Adipose tissue (tissue), 3 donors: ENCODE data around the gene TMC3. TPM values are rescaled to one million over a fixed set of nuclear protein-coding genes. Genes with fewer than 3 reads are reported as not detected.
"Not testable (repeated sequence)": the region's sequence is repeated elsewhere in the genome, so short reads cannot be mapped to it uniquely, and the experiment has no call there.

Experiments
- H3K27ac ChIP-seq: one replicate; pipeline ENCODE4 v1.5.1; 2013; ENCODE audit warnings: low read depth, low read length
- WGBS, 3 donors: extraction: QIAGEN DNeasy Blood & Tissue Kit; methylation state at CpG; one replicate each; pipeline ENCODE4 v1.1.7; 2013; 5-methylcytosine and 5-hydroxymethylcytosine counted together
- polyA plus RNA-seq, 3 donors: library from polyadenylated mRNA; stranded (reverse); fragments of 200-250 nt; gene quantifications; one replicate each; pipeline ENCODE4 v1.2.3, GENCODE V29; 2013
- donor health status: healthy with polysubstance abuse.
- donor health status: Bipolar disorder and iron deficiency.
- donor health status: healthy.

The TMC3 gene
- polyA plus RNA-seq, 3 donors = 0.01 TPM; not detected in 2

DNA sequence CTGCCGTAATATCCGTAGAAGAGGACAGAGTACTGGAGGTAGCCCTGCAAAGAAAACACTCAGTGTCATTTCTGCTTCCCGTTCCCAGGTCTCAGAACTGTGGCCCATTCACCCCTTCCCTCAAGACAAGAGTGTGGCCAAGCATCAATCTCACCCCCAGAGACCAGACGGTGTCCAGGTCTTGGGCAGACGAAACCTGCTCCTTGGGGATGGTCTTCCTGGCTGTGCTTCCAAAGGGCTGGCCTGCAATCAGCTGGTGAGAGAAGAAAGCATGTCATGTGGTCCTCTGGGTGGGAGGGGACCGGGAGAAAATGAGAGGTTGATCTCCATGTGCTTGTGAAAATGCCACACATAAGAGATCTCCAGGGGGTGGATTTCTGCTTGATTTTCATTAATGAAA is 15.8 kb downstream of the TMC3 start:
- WGBS, 3 donors = 91 to 94% (median 93%) methylated on average over 6 of the region's 6 CpGs
- no peak overlapping the region for H3K27ac ChIP-seq

DNA sequence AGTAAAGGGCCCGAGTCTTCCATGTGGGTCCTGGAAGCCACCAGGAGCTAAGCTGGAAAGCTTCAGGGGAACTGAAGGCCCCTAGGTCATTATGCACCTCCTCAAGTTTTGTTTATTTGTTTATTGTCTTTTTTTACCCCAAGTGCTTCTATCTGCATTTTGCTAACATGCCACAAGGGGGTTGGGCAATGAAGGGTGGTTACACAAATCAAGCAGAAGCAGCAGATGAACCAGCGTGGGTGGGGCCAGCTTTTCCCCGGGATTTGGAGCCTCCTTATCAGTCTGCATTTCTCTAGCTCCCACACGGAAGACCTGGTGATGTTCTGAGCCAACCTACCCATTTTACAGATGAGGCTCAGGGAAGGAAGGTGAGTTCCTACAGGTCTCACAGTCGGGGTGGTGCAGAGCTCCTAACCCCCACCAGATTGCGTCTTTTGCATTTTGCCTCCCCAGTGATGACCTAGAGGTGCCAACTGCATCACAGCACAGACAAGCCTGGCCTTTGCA is 16.8 kb downstream of the TMC3 start:
- 84 to 86% (median 85%) methylated on average over 6 of the region's 6 CpGs for WGBS, 3 donors
- no peak overlapping the region for H3K27ac ChIP-seq

DNA sequence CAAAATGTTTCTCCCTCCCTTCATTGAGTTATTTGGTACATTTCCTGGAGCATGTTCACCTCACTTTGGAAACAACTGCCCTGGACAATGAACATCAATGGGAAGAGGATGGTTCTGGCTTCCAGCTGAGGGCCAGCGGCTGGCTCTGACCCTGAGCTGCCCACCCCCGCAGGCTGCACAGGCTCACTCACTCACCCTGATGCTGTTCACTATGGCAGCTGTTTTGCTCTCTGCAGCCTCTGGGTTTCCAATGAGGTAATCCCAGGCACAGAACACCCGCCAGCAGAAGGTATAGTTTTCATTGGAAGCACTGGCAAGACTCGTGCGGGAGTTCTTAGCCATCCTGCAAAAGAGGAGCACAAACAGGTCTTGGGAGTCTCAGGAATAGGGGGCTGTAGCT is 17.8 kb downstream of the TMC3 start:
- WGBS, 3 donors = 81 to 89% (median 87%) methylated on average over 5 of the region's 5 CpGs

DNA sequence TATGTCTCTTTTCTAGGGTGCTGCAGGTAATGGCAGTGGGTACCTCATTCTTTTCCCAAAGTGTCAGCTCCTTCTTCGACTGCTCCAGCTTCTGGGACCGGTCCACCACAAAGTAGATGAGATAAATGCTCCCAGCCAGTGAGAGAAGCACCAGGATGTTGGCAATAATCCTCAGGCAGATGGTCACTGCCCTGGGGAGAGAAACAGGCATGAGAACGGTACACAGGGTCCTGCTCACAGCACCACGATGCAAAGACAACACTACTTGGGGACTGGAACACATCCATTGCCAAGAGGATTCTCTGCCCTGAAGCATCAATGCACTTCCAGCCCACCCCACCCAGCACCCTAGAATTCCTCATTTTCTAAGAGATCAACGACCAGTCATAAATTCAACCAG is 22.4 kb downstream of the TMC3 start:
- WGBS, 3 donors = 82 to 87% (median 86%) methylated on average over 5 of the region's 5 CpGs
- H3K27ac ChIP-seq = no peak overlapping the region

More for the DNA sequence above, 17.8 kb downstream of the TMC3 start:
- no peak overlapping the region for H3K27ac ChIP-seq

DNA sequence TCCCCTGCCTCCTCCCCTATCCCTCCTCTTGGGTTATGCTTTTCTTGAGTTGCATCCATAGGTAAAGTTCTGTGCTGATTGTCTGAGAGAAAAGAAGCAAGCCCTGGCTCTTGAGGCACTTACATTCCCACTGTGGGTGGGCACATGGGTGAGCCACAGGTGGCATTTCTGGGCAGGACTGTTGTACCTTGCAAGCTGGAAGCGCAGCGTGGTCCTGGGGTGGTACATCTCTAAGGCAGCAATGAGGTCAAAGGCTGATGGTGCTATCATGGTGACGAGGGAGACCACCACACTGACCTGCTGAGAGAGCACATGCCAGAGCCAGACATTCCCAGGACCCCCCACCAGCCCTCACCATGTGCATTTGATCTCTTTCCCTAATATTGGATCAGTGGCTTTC is 24.7 kb downstream of the TMC3 start:
- 96 to 98% (median 98%) methylated on average over 3 of the region's 3 CpGs for WGBS, 3 donors

DNA sequence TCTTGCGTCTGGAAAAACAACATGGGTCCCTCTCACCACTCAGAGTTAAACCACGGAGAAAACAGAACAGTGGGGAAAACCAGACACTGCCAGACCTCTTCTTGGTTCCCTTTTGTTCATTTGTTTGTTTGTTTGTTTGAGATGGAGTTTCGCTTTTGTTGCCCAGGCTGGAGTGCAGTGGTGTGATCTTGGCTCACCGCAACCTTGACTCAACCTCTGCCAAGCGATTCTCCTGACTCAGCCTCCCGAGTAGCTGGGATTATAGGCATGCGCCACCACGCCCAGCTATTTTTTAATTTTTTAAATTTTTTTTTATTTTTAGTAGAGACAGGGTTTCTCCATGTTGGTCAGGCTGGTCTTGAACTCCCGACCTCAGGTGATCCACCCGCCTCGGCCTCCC is 25.3 kb downstream of the TMC3 start:
- not testable (repeated sequence) for H3K27ac ChIP-seq

More for the DNA sequence above, 24.7 kb downstream of the TMC3 start:
- H3K27ac ChIP-seq = no peak overlapping the region

DNA sequence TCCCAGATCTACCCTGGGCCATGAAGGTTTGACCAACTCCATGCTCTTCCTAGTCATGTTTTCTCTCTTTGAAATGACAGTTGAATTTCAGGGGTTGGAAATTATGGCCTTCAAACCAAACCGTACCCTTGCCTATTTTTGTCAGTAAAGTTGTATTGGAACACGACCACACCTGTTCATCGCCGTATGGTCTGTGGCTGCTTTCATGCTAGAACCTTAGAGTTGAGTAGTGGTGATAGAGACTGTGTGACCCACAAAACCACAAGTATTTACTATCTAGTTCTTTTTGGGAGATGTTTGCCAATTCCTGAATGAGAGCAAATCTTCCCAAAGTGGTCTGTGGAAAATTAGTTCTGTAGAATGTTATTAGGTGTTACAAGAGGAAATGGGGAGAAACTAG is 26.1 kb downstream of the TMC3 start:
- no peak overlapping the region for H3K27ac ChIP-seq
- 94 to 95% (median 94%) methylated on average over 4 of the region's 4 CpGs for WGBS, 3 donors

More for the DNA sequence above, 25.3 kb downstream of the TMC3 start:
- 88 to 93% (median 92%) methylated on average over 11 of the region's 11 CpGs for WGBS, 3 donors

DNA sequence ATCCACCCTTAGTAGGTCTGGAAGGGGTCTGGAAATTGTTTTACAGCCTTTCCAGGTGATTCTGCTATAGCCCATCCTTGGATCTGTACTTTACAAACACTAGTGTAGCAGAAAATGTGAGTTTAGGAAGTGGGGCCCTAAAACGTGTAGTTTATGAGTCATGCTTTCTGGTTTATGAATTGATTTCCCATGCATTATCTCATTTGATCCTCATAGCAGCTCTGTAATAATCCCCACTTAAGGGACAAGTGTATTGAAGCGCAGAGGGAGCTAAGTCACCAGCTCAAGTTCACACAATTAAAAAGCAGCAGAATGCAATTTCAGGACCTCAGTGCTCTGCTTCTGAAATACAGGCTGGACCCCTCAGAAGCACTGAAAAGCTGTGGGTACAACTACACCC is 27.4 kb downstream of the TMC3 start:
- H3K27ac ChIP-seq = no peak overlapping the region
- 62 to 64% (median 64%) methylated on average over 2 of the region's 2 CpGs for WGBS, 3 donors

DNA sequence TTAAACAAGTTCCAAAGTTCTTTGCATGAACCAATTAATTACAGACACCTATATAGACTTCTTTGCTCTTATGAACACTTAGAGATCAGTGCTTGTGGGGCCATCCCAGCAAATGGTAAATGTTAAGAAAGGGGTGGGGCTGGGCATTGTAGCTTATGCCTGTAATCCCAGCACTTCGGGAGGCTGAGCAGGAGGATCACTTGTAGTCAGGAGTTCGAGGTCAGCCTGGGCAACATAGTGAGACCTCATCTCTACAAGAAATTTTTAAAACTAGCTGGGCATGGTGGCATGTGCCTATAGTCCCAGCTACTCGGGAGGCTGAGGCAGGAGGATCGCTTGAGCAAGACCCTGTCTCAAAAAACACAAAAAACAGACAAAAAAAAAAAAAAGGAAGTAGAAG is 30.6 kb downstream of the TMC3 start:
- WGBS, 3 donors = 92 to 98% (median 95%) methylated on average over 4 of the region's 4 CpGs
- no peak overlapping the region for H3K27ac ChIP-seq

DNA sequence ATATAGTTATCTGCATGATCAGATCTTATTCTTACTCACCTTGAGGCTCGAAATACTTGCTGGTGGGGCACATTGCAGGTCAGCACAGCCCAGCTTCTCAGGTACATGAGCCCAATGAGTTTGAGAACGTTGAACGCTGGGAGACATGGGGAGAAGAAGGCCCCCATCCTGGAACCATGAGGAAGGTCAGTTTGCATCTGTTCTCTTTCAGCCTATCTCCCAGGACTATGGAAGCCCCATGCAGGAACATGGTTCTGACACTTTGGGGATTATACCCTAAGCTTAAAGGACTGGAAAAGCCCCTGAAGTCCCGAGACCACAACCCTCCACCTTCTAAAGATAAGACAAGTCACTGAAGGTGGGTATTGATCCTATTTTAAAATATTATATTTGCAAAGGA is 32.7 kb downstream of the TMC3 start:
- 93 to 98% (median 94%) methylated on average over 4 of the region's 4 CpGs for WGBS, 3 donors
- H3K27ac ChIP-seq = no peak overlapping the region

DNA sequence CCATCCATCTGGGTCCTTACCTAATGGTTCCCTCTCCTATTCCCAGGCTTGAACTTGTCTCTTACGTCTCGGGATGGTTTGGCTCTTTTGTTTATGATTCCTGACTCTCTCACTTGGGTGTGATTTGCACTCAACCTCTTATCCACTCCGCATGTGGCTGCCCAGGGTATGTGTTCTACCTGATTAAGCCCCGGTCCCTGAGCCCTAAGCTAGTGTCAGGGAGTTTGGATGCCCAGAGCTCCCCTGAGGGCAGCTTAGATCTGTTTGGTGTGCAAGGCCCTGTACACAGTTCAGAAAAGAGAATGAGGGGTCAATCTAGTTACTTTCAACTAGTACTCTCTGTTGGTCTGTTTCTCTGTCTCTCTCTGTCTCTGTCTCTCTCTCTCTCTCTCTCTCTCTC is 34.2 kb downstream of the TMC3 start:
- WGBS, 3 donors = 71 to 87% (median 85%) methylated on average over 4 of the region's 4 CpGs
- no peak overlapping the region for H3K27ac ChIP-seq

DNA sequence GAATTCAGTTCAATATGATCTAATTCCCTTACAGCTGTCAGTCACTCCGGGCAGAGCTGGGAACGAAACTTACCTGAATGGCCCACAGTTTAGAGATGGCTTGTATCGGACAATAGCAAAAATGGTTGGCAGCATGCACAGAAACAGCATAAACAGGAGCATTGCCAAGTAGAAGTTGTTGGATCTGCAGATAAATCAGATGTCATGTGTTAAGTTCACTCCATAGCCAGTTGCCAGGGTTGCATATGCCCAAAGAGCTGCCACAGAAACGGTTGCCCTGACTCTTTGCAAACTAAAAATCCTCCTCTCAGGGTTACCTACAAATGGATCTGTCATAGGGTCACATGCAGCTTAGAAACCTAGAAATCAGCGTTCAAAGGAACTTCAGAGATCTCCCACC is 34.7 kb downstream of the TMC3 start:
- H3K27ac ChIP-seq = no peak overlapping the region

DNA sequence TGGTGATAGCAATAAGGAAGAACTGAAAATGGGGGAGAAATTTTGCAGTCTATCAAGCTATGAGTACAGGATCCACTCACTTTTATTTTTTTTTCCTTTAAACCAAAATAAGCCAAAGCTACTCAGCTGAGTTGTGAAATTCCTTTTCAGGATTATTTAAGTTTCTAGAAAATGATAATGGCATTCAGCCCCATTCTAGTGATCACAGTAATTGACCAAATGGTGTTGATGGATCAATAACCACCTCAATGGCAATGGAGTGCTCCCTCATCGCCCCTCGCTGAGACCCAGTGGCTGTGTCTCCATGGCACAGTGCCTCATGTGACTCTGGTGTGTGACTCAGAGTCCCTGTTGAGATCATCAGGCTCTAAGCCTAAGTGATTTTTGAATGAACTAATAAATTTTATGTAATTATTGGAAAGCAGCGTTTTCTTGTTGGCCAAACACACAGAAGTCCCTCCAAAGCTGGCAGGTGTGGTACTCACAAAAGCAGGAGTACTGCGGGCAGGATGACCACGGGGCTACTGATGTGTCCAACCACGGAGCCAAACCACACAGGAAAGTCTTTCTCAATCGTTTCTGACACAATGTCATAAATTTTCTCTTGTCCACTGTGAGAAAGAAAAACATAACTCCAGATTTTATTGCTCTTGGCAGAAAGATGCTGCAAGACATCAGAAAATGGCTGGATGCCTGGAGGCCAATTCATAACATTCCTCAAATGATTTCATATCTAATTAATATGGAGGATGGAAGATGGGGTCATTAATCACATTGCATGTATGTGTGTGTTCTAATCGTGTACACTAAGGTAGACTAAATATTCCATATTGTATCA is 35.6 kb downstream of the TMC3 start:
- 31 to 59% (median 36%) methylated on average over 8 of the region's 8 CpGs for WGBS, 3 donors
- no peak overlapping the region for H3K27ac ChIP-seq

More for the DNA sequence above, 34.7 kb downstream of the TMC3 start:
- WGBS, 3 donors = 76 to 88% (median 84%) methylated on average over 5 of the region's 5 CpGs

DNA sequence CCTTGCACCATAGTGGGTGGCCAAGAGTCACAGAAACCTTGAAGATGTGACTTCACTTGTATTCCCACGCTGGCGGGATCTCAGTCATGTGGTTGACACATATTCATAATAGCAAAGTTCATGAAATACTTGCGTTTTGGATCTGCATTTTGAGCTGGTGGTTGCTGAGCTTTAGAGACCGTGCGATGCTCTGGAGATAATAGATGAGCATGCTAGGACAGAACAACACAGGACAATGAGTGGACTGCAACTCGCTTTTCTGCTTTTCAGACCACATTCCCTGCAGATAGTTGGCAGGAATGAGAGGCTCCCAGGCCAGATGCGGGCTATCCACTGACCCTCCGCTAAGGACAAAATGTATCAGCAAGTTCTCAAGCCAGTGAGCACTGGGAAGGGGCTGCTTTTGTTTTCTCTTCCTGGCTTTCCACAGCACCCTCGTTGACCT is 36.3 kb downstream of the TMC3 start:
- H3K27ac ChIP-seq = no peak overlapping the region
- WGBS, 3 donors = 51 to 72% (median 67%) methylated on average over 9 of the region's 9 CpGs

DNA sequence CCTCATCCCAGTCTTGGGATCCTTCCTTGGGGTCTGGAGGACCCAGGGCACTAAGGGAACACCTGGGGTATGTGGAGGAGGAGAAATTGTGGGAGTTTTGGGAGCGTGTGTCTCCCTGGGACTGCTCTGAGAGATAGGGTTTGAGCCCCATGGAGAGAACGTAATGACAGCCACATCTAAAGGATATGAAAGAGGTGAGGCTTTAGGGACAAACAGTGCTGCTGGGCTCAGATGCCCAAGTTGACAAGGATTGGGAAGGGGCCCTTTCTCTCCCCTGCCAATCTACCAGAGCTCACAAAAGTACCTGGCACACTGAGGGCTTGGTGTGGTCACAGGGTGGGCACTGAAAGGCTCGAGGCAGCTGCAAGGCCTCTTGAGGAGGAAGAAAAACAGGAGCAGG is 36.8 kb downstream of the TMC3 start:
- H3K27ac ChIP-seq = no peak overlapping the region
- 67 to 93% (median 78%) methylated on average over 3 of the region's 3 CpGs for WGBS, 3 donors

DNA sequence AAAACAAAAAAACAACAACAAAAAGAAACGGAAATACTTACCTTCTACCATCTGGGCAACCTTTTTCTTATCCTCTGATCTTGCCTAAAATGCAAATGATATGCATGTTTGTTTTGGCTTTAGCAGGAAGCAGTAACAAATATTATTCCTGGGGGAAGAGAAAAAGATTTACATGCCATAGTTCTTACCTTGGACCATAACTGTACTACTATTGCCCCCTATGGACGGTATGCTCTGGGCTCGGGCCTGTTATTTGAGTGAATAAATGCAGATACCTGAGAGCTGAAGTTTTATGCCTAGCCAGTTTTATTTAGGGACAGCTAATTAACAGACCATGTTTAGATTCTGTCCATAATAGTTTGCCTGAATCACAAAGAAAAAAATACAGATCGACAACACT is 37.4 kb downstream of the TMC3 start:
- WGBS, 3 donors = 84 to 90% (median 86%) methylated on average over 4 of the region's 4 CpGs
- no peak overlapping the region for H3K27ac ChIP-seq

DNA sequence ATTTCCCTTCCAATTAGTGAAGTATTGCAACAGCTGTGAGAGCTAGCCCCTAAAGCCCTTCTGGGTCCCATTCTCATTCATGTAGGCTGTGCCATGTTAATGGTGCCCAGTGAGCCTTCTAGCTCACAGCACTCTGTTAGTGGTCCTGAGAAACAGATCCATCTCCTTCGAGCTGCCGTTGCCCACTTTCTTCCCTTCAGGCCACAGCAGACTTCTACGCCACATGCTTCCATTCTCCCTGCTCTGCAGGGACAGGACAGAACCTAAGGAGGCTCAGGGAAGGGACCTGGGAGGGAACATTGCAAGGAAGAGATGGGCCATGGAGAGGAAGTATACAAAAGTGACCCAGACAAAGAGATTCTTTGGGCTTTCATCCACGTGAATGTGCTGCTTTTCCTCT is 38.4 kb downstream of the TMC3 start:
- WGBS, 3 donors = 91 to 94% (median 92%) methylated on average over 4 of the region's 4 CpGs
- H3K27ac ChIP-seq = no peak overlapping the region

DNA sequence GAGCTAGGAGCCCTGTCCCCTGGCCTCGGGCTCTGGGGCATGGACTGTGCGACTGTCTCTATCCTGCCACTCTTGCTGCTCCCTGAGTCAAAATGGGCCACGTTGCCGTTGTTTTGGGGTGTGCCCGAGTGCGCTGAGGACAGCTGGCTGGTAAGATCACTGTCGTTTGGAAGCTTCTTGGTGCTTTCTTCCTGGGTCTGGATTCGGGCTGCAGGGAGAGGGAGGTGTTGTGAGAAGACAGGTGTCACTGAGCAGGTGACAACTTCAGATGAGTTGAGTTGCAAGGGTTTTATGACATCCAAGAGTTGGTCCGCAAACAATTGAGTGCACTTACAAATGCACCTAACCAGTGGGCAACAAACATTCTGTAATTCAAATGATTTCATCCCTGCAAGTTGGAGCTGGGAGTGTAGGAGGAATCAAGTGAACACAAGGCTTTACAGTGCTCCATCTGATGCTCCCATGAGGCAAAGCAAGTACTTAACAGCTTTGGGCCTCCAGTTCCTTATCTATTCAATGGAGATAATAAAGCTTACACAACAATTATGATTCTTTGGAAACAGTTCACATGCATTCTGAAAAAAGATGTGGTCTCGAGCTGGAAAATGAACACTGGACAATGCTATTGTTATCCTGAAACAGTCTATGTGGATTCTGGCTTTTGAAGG is 39.1 kb downstream of the TMC3 start:
- 85 to 87% (median 85%) methylated on average over 10 of the region's 10 CpGs for WGBS, 3 donors
- H3K27ac ChIP-seq = no peak overlapping the region

DNA sequence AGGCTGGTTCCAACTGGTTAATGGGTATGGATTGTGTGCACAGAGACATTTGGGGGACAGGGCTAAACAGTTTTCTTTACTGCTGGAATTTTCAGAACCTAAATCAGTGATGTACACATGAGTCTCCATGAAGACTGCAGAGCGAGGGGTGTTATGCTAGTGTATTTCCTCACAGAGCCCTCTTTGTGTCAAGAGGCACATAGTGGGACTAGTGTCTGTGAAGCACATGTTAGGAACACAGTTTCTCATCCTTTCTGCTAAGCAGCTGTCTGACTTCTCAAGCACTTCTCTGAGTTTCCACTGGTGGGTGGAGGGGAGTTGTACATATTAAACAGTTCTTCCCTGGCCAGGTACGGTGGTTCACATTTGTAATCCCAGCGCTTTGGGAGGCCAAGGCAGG is 40.6 kb downstream of the TMC3 start:
- 97 to 100% (median 97%) methylated on average over 3 of the region's 3 CpGs for WGBS, 3 donors
- H3K27ac ChIP-seq = no peak overlapping the region
